PC-3 (cell line): Measurements from ENCODE around the gene TPST2. TPM values are rescaled to one million over a fixed set of nuclear protein-coding genes. Genes with fewer than 3 reads are reported as not detected.

Experiments used
- ATAC-seq: fragments of 200-7000 bp; cut with Tn5 transposase; 2 replicates; pipeline ENCODE4 v1.9.1; 2020; ENCODE audit warnings: mild to moderate bottlenecking, moderate library complexity
- BruUV-seq: library from RNA; stranded (reverse); fragments of 400-500 nt; replicated peaks from 2 replicates; lab custom pipeline; 2021; lab: Mats Ljungman, UMichigan
- CTCF ChIA-PET: fragments of 300-600 bp; sonication (Branson Sonifier 250); formaldehyde crosslinking; loops from one replicate; lab custom pipeline; 2022; ENCODE audit warnings: antibody characterized with exemption; lab: Charles Lee
- POLR2A ChIA-PET: fragments of 300-600 bp; sonication (Branson Sonifier 250); formaldehyde crosslinking; loops from one replicate; lab custom pipeline; 2022; ENCODE audit warnings: antibody characterized with exemption; ENCODE audit not compliant: unreplicated experiment; lab: Charles Lee
- DNase-seq: peaks from one replicate; pipeline ENCODE4 v3.0.0-alpha.2; 2015
- H2AFZ ChIP-seq: fragments of 300-600 bp; sonication (generic); 2 replicates; pipeline ENCODE4 v1.6.0; 2016; ENCODE audit warnings: antibody characterized with exemption, low read length
- H3F3A ChIP-seq: fragments of 300-600 bp; sonication (generic); one replicate; pipeline ENCODE4 v1.6.0; 2017; ENCODE audit warnings: antibody characterized with exemption, low read length, control low read depth, mild to moderate bottlenecking; ENCODE audit not compliant: unreplicated experiment
- H3K27ac ChIP-seq: fragments of 300-600 bp; sonication (generic); 2 replicates; pipeline ENCODE4 v1.5.1; 2016; ENCODE audit warnings: mild to moderate bottlenecking, low read length
- H3K27me3 ChIP-seq: fragments of 300-600 bp; sonication (generic); 2 replicates; pipeline ENCODE4 v1.6.1; 2016; ENCODE audit warnings: low read length, mixed read lengths
- H3K36me3 ChIP-seq: fragments of 300-600 bp; sonication (generic); 2 replicates; pipeline ENCODE4 v1.6.1; 2016; ENCODE audit warnings: low read depth, mixed run types, low read length, mixed read lengths
- H3K4me1 ChIP-seq: fragments of 300-600 bp; sonication (generic); 2 replicates; pipeline ENCODE4 v1.5.1; 2016; ENCODE audit warnings: low read length; ENCODE audit not compliant: insufficient read depth
- H3K4me2 ChIP-seq: fragments of 300-600 bp; sonication (generic); 2 replicates; pipeline ENCODE4 v1.6.0; 2016; ENCODE audit warnings: low read length
- H3K4me3 ChIP-seq: fragments of 300-600 bp; sonication (generic); 2 replicates; pipeline ENCODE4 v1.5.1; 2016; ENCODE audit warnings: mild to moderate bottlenecking, low read length, mixed read lengths
- H3K79me2 ChIP-seq: fragments of 300-600 bp; sonication (generic); 2 replicates; pipeline ENCODE4 v1.6.1; 2017; ENCODE audit warnings: low read length, mixed read lengths
- H3K9ac ChIP-seq: fragments of 300-600 bp; sonication (generic); 2 replicates; pipeline ENCODE4 v1.6.0; 2016; ENCODE audit warnings: mild to moderate bottlenecking, low read length
- H3K9me2 ChIP-seq: fragments of 300-600 bp; sonication (generic); replicated peaks from 2 replicates; pipeline ENCODE4 v1.6.1; 2016; ENCODE audit warnings: mixed run types, low read length, mixed read lengths
- H3K9me3 ChIP-seq: fragments of 300-600 bp; sonication (generic); 2 replicates; pipeline ENCODE4 v1.6.1; 2016; ENCODE audit warnings: low read length, mixed read lengths
- H4K20me1 ChIP-seq: fragments of 300-600 bp; sonication (generic); 2 replicates; pipeline ENCODE4 v1.6.1; 2016; ENCODE audit warnings: low read length, mixed read lengths
- CTCF ChIP-seq: fragments of 300-600 bp; sonication (generic); conservative IDR thresholded peaks from 2 replicates; pipeline ENCODE4 v1.5.1; 2017; ENCODE audit warnings: antibody characterized with exemption, low read depth, mild to moderate bottlenecking, low read length
- EZH2 ChIP-seq: fragments of 300-600 bp; sonication (generic); IDR thresholded peaks from one replicate; pipeline ENCODE4 v1.6.1; 2017; ENCODE audit warnings: antibody characterized with exemption, mild to moderate bottlenecking, low read length; ENCODE audit not compliant: unreplicated experiment
- EZH2phosphoT487 ChIP-seq: fragments of 300-600 bp; sonication (generic); IDR thresholded peaks from 2 replicates; pipeline ENCODE4 v1.6.1; 2018; ENCODE audit warnings: mild to moderate bottlenecking, antibody characterized with exemption, low read length, borderline replicate concordance
- intact Hi-C: fragments of 100-400 bp; cut with micrococcal nuclease; formaldehyde crosslinking; loops from 2 replicates; pipeline ENCODE4 v1.9.0; 2023
- total RNA-seq: library from RNA; depleted of rRNA; stranded (reverse); fragments of >200 nt; gene quantifications from 2 replicates; pipeline ENCODE4 v1.2.3, GENCODE V29; 2014

The TPST2 gene
- total RNA-seq, 1 experiment from 2014 or later: 8.1 TPM

GRCh38 chr22:26558248-26558895 is 31.6 kb downstream of the TPST2 start:
- no TSS peak for BruUV-seq
- H3K4me2 ChIP-seq: no peak overlapping the region
- no peak overlapping the region for H2AFZ ChIP-seq
- ATAC-seq (no peak), DNase-seq (no peak)
- H3K9me3 ChIP-seq: no peaks in the 10 kb centered on the region
- H3K9me2 ChIP-seq: no peaks in the 10 kb centered on the region
- no peak overlapping the region for H3K9ac ChIP-seq
- ChIA-PET CTCF (no interaction called here), POLR2A (no interaction called here)
- H4K20me1 ChIP-seq: no peaks in the 10 kb centered on the region
- H3F3A ChIP-seq: no peaks in the 10 kb centered on the region
- no peak for TF ChIP-seq CTCF
- TF ChIP-seq EZH2phosphoT487: no peak
- TF ChIP-seq EZH2: no peak
- H3K36me3 ChIP-seq: no peaks in the 10 kb centered on the region
- H3K27ac ChIP-seq: no peak overlapping the region
- intact Hi-C loops: no loop called here
- no peaks in the 10 kb centered on the region for H3K4me1 ChIP-seq
- H3K4me3 ChIP-seq: no peak overlapping the region
- no peaks in the 10 kb centered on the region for H3K79me2 ChIP-seq
- H3K27me3 ChIP-seq: no peaks in the 10 kb centered on the region

- H2AFZ ChIP-seq: no peak overlapping the region
- H3K4me2 ChIP-seq: no peak overlapping the region
- no peaks in the 10 kb centered on the region for H3K9me2 ChIP-seq
- H3K27ac ChIP-seq: no peak overlapping the region
- H3F3A ChIP-seq: no peaks in the 10 kb centered on the region
- no peaks in the 10 kb centered on the region for H3K4me1 ChIP-seq
- DNase-seq: no peak
- no peaks in the 10 kb centered on the region for H4K20me1 ChIP-seq
- no peaks in the 10 kb centered on the region for H3K9me3 ChIP-seq
- BruUV-seq: no TSS peak
- CTCF ChIA-PET: no interaction called here
- ATAC-seq: no peak
- no peak overlapping the region for H3K4me3 ChIP-seq
- TF ChIP-seq CTCF (no peak), EZH2 (no peak), EZH2phosphoT487 (no peak)
- no peaks in the 10 kb centered on the region for H3K36me3 ChIP-seq
- intact Hi-C loops: no loop called here
- no peaks in the 10 kb centered on the region for H3K27me3 ChIP-seq
- no peaks in the 10 kb centered on the region for H3K79me2 ChIP-seq
- POLR2A ChIA-PET: no interaction called here
- no peak overlapping the region for H3K9ac ChIP-seq
Observed at GRCh38 chr22:26556904-26557303, 33.0 kb downstream of the TPST2 start.

- CTCF ChIA-PET: no interaction called here
- Histone ChIP-seq H3F3A (no peaks in the 10 kb centered on the region), H3K79me2 (no peaks in the 10 kb centered on the region), H3K9ac (no peak overlapping the region), H3K9me3 (no peaks in the 10 kb centered on the region), H4K20me1 (no peaks in the 10 kb centered on the region), H3K4me3 (no peak overlapping the region), H3K27ac (no peak overlapping the region), H3K4me2 (no peak overlapping the region), H3K9me2 (no peaks in the 10 kb centered on the region), H3K27me3 (no peaks in the 10 kb centered on the region), H3K36me3 (no peaks in the 10 kb centered on the region), H3K4me1 (no peaks in the 10 kb centered on the region), H2AFZ (no peak overlapping the region)
- ATAC-seq (no peak), DNase-seq (no peak)
- BruUV-seq: no TSS peak
- intact Hi-C loops: no loop called here
- POLR2A ChIA-PET: no interaction called here
- TF ChIP-seq CTCF (no peak), EZH2 (no peak), EZH2phosphoT487 (no peak)
Observed at GRCh38 chr22:26555478-26555877, 34.5 kb downstream of the TPST2 start.
